ENCODE results near the gene PRAMEF9. TPM values are rescaled to one million over a fixed set of nuclear protein-coding genes. Genes with fewer than 3 reads are reported as not detected.
A peak's percentile ranks its signal among the peaks of the same experiment; 100 is the strongest.
"Not testable (repeated sequence)": the region's sequence is repeated elsewhere in the genome, so short reads cannot be mapped to it uniquely, and the experiment has no call there.

The PRAMEF9 gene
- not detected in 2 replicates for total RNA-seq
- not detected in 2 replicates for polyA plus RNA-seq
- polyA plus RNA-seq (2012) = not detected in 2 replicates
- polyA minus RNA-seq (ENCODE audit: low replicate concordance) = not detected in 2 replicates

DNA sequence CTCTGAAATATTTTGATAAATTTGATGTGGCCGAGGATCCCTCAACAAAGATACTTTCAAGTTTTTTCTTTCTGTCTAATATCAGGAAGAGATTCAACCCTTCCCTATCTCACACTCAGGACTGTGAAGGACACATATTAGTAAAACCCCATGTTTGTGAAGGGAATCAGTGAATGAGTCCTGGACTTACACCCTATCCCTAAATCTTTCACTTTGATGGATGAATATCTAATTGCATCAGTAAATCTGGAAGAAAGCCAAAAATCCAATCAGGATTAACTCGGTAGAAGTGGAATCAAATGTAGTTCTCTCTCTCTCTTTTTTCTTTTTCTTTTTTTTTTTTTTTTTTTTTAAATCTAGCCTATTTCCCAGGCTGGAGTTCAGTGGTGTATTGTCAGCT lies at the start of gene PRAMEF9:
Gene PRAMEF9 (plus strand): TSS at position 301 of the 400 bp plus-strand sequence. CDS start 3,433 bp downstream, outside the sequence.
- not testable (repeated sequence) for H3K4me2 ChIP-seq (ENCODE audit: extremely low read depth, insufficient read depth, low read length); H3K27ac ChIP-seq (ENCODE audit: insufficient read depth, low read length); H3K79me2 ChIP-seq (ENCODE audit: control insufficient read depth, insufficient read depth, low read length); H3K9me3 ChIP-seq (ENCODE audit: control insufficient read depth, insufficient read depth, low read depth, low read length); H3K9ac ChIP-seq (ENCODE audit: insufficient read depth, low read length); H3K4me1 ChIP-seq (ENCODE audit: control insufficient read depth, extremely low read depth, insufficient read depth, low read length); H4K20me1 ChIP-seq (ENCODE audit: control insufficient read depth, extremely low read depth, insufficient read depth, low read length); H3K4me3 ChIP-seq (replicated peaks in 1 of 4; ENCODE audit: control extremely low read depth in 1 of 4, insufficient read depth in 1 of 4, low read depth in 3 of 4, low read length in 4 of 4); H3K27me3 ChIP-seq (ENCODE audit: control insufficient read depth, insufficient read depth, low read length); H2AFZ ChIP-seq (ENCODE audit: low read length); H3K36me3 ChIP-seq (ENCODE audit: control insufficient read depth, insufficient read depth, low read length)
- DNase-seq (ENCODE audit: low read depth in 2 of 2) = peak in 1 of 2 donors; percentile 0

DNA sequence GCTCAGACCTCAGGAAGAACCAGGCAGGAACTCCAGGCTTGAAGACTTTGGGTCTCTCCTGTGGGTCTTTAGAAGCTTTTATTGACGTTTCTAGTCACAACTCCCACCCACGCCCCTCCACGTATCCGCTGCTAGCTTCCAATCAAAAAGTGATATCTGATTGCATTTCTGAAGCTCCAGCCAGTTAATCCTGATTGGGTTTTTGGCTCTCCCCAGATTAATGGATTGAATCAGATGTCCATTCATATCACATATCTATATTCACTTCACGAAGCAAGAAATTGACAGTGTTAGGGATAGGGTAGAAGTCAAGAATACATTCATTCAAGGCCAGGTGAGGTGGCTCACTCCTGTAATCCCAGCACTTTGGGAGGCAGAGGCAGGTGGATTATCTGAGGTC lies 15.7 kb upstream of the PRAMEF9 start, which contains the start of gene PRAMEF26:
Gene PRAMEF26 (minus strand): TSS at position 101 of the 400 bp plus-strand sequence. CDS start 2,914 bp downstream, outside the sequence.
- H4K20me1 ChIP-seq (ENCODE audit: control insufficient read depth, extremely low read depth, insufficient read depth, low read length); H2AFZ ChIP-seq (ENCODE audit: low read length); H3K27ac ChIP-seq (ENCODE audit: insufficient read depth, low read length); H3K27me3 ChIP-seq (ENCODE audit: control insufficient read depth, insufficient read depth, low read length); H3K9ac ChIP-seq (ENCODE audit: insufficient read depth, low read length); H3K9me3 ChIP-seq (ENCODE audit: control insufficient read depth, insufficient read depth, low read depth, low read length); H3K4me2 ChIP-seq (ENCODE audit: extremely low read depth, insufficient read depth, low read length); H3K79me2 ChIP-seq (ENCODE audit: control insufficient read depth, insufficient read depth, low read length); H3K36me3 ChIP-seq (ENCODE audit: control insufficient read depth, insufficient read depth, low read length); H3K4me1 ChIP-seq (ENCODE audit: control insufficient read depth, extremely low read depth, insufficient read depth, low read length); DNase-seq (ENCODE audit: low read depth in 2 of 2); H3K4me3 ChIP-seq (replicated peaks in 1 of 4; ENCODE audit: control extremely low read depth in 1 of 4, insufficient read depth in 1 of 4, low read depth in 3 of 4, low read length in 4 of 4): not testable (repeated sequence)

DNA sequence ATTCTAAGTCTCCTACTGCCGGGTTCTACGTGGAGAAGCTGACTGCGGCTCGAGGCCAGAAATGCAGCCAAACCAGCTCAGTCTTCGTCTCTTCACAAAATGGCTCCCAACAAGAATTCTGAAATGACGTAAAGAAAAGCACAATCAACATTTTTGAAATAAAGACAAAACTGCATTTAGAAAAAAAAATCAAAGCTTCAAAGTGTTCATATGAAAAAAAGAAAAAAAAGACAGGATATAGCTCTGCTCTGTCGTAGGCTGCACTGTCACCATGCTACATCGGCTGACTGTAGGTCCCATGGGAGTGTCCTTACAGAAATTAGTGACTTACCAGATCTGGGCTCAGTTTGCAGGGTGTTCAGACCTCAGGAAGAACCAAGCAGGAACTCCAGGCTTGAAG lies 6.1 kb upstream of the PRAMEF9 start, which contains the start of gene HNRNPCL4:
Gene HNRNPCL4 (minus strand): TSS at position 101 of the 400 bp plus-strand sequence. CDS start 164 bp downstream, outside the sequence.
- H3K79me2 ChIP-seq (ENCODE audit: control insufficient read depth, insufficient read depth, low read length); H3K4me2 ChIP-seq (ENCODE audit: extremely low read depth, insufficient read depth, low read length); H3K27me3 ChIP-seq (ENCODE audit: control insufficient read depth, insufficient read depth, low read length); H3K9ac ChIP-seq (ENCODE audit: insufficient read depth, low read length); H3K4me1 ChIP-seq (ENCODE audit: control insufficient read depth, extremely low read depth, insufficient read depth, low read length); H4K20me1 ChIP-seq (ENCODE audit: control insufficient read depth, extremely low read depth, insufficient read depth, low read length); H3K9me3 ChIP-seq (ENCODE audit: control insufficient read depth, insufficient read depth, low read depth, low read length); DNase-seq (ENCODE audit: low read depth in 2 of 2); H3K4me3 ChIP-seq (replicated peaks in 1 of 4; ENCODE audit: control extremely low read depth in 1 of 4, insufficient read depth in 1 of 4, low read depth in 3 of 4, low read length in 4 of 4); H3K36me3 ChIP-seq (ENCODE audit: control insufficient read depth, insufficient read depth, low read length); H2AFZ ChIP-seq (ENCODE audit: low read length); H3K27ac ChIP-seq (ENCODE audit: insufficient read depth, low read length): not testable (repeated sequence)

DNA sequence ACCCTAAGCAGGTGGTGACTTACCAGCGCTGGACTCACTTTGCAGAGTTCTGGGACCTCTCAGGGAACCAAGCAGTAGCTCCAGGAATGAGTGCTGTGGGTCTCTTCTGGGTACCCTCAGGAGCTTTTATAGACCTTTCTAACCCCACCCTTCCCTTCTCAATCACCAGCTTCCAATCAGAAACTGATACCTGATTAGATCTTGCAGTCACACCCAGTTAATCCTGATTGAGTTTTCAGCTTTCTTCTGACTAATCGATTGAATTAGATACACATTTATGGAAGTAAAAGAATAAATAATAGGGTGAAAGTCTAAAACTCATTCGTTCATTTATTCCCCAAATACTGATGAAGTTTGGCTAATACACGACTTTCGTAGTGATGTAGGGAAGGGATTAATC lies 29.7 kb downstream of the PRAMEF9 start, which contains the start of gene PRAMEF13:
Gene PRAMEF13 (minus strand): TSS at position 101 of the 400 bp plus-strand sequence. CDS start 1,820 bp downstream, outside the sequence.
- not testable (repeated sequence) for H2AFZ ChIP-seq (ENCODE audit: low read length); H3K4me2 ChIP-seq (ENCODE audit: extremely low read depth, insufficient read depth, low read length); H3K27ac ChIP-seq (ENCODE audit: insufficient read depth, low read length); H3K36me3 ChIP-seq (ENCODE audit: control insufficient read depth, insufficient read depth, low read length); H3K79me2 ChIP-seq (ENCODE audit: control insufficient read depth, insufficient read depth, low read length); H3K9ac ChIP-seq (ENCODE audit: insufficient read depth, low read length); H3K9me3 ChIP-seq (ENCODE audit: control insufficient read depth, insufficient read depth, low read depth, low read length); H3K4me3 ChIP-seq (replicated peaks in 1 of 4; ENCODE audit: control extremely low read depth in 1 of 4, insufficient read depth in 1 of 4, low read depth in 3 of 4, low read length in 4 of 4); H4K20me1 ChIP-seq (ENCODE audit: control insufficient read depth, extremely low read depth, insufficient read depth, low read length); DNase-seq (ENCODE audit: low read depth in 2 of 2); H3K27me3 ChIP-seq (ENCODE audit: control insufficient read depth, insufficient read depth, low read length); H3K4me1 ChIP-seq (ENCODE audit: control insufficient read depth, extremely low read depth, insufficient read depth, low read length)

DNA sequence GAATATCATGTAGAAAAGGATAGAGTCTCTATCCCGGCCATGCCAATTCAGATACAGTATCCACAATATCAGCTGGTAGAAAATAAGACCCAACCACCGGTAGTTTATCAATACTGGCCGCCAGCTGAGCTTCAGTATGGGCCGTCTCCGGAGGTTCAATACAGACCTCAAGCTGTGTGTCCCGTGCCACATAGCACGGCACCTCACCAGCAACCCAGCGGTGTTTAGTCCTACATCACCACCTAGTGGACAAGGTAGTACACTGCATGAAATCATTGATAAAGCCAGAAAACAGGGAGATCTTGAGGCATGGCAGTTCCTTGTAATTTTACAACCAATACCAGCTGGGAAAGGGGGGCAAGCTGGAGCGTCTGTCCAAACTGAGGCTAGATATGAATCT lies 37.1 kb downstream of the PRAMEF9 start:
- H3K4me1 ChIP-seq (ENCODE audit: control insufficient read depth, extremely low read depth, insufficient read depth, low read length); H4K20me1 ChIP-seq (ENCODE audit: control insufficient read depth, extremely low read depth, insufficient read depth, low read length); DNase-seq (ENCODE audit: low read depth in 2 of 2); H3K27me3 ChIP-seq (ENCODE audit: control insufficient read depth, insufficient read depth, low read length); H3K9ac ChIP-seq (ENCODE audit: insufficient read depth, low read length); H3K79me2 ChIP-seq (ENCODE audit: control insufficient read depth, insufficient read depth, low read length); H2AFZ ChIP-seq (ENCODE audit: low read length); H3K9me3 ChIP-seq (ENCODE audit: control insufficient read depth, insufficient read depth, low read depth, low read length); H3K4me2 ChIP-seq (ENCODE audit: extremely low read depth, insufficient read depth, low read length); H3K27ac ChIP-seq (ENCODE audit: insufficient read depth, low read length); H3K4me3 ChIP-seq (replicated peaks in 1 of 4; ENCODE audit: control extremely low read depth in 1 of 4, insufficient read depth in 1 of 4, low read depth in 3 of 4, low read length in 4 of 4); H3K36me3 ChIP-seq (ENCODE audit: control insufficient read depth, insufficient read depth, low read length): not testable (repeated sequence)

DNA sequence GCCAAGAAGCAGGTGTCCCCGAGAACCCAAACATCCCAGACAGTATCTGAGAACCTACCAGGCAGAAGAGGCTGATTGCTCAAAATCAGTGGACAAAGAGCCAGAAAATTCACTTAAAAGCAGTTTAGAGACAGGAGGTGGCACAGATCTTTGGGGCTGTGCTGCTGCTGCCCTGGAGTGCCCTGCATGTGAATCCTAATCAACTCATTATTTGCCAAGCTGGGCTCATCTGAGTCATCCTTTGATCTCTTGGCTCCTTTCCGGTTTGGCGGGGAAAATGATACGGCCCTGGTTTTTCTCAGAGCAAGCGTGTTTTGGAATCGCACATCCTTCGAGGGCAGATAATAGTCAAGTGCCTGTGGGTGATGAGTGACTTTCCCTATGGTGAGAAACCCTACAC lies 45.0 kb downstream of the PRAMEF9 start:
- H3K4me3 ChIP-seq (replicated peaks in 1 of 4; ENCODE audit: control extremely low read depth in 1 of 4, insufficient read depth in 1 of 4, low read depth in 3 of 4, low read length in 4 of 4); H3K79me2 ChIP-seq (ENCODE audit: control insufficient read depth, insufficient read depth, low read length); H3K36me3 ChIP-seq (ENCODE audit: control insufficient read depth, insufficient read depth, low read length); H4K20me1 ChIP-seq (ENCODE audit: control insufficient read depth, extremely low read depth, insufficient read depth, low read length); H2AFZ ChIP-seq (ENCODE audit: low read length); H3K9me3 ChIP-seq (ENCODE audit: control insufficient read depth, insufficient read depth, low read depth, low read length); DNase-seq (ENCODE audit: low read depth in 2 of 2); H3K27me3 ChIP-seq (ENCODE audit: control insufficient read depth, insufficient read depth, low read length); H3K4me2 ChIP-seq (ENCODE audit: extremely low read depth, insufficient read depth, low read length); H3K4me1 ChIP-seq (ENCODE audit: control insufficient read depth, extremely low read depth, insufficient read depth, low read length); H3K9ac ChIP-seq (ENCODE audit: insufficient read depth, low read length); H3K27ac ChIP-seq (ENCODE audit: insufficient read depth, low read length): not testable (repeated sequence)

DNA sequence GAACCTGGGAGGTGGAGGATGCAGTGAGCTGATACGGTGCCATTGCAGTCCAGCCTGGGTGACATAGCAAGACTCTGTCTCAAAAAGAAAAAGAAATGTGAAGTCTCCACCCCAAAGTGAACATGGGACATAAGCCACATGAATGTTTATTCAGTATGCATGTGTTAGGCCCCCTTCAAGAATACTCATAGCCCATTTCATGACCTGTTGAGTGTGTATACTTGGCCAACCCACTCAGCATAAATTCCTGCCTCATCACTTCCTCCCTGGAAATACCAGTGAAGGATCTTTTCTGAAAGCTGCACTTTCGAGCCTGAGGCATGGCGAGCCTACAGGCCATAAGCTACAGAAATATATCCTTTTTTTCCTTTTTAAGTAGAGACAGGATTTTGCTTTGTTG lies 47.6 kb downstream of the PRAMEF9 start:
- not testable (repeated sequence) for H3K27me3 ChIP-seq (ENCODE audit: control insufficient read depth, insufficient read depth, low read length); H2AFZ ChIP-seq (ENCODE audit: low read length); H3K36me3 ChIP-seq (ENCODE audit: control insufficient read depth, insufficient read depth, low read length); H3K4me1 ChIP-seq (ENCODE audit: control insufficient read depth, extremely low read depth, insufficient read depth, low read length); H3K27ac ChIP-seq (ENCODE audit: insufficient read depth, low read length); DNase-seq (ENCODE audit: low read depth in 2 of 2); H3K4me2 ChIP-seq (ENCODE audit: extremely low read depth, insufficient read depth, low read length); H3K9ac ChIP-seq (ENCODE audit: insufficient read depth, low read length); H3K79me2 ChIP-seq (ENCODE audit: control insufficient read depth, insufficient read depth, low read length); H4K20me1 ChIP-seq (ENCODE audit: control insufficient read depth, extremely low read depth, insufficient read depth, low read length); H3K4me3 ChIP-seq (replicated peaks in 1 of 4; ENCODE audit: control extremely low read depth in 1 of 4, insufficient read depth in 1 of 4, low read depth in 3 of 4, low read length in 4 of 4); H3K9me3 ChIP-seq (ENCODE audit: control insufficient read depth, insufficient read depth, low read depth, low read length)
